OCI-M2 (cell line): ENCODE data around the gene MOCS3.

Experiments used
- DNase-seq: peaks from one replicate; lab custom pipeline; 2025; ENCODE audit not compliant: unreplicated experiment; lab: John Stamatoyannopoulos, UW

MOCS3 gene

DNA sequence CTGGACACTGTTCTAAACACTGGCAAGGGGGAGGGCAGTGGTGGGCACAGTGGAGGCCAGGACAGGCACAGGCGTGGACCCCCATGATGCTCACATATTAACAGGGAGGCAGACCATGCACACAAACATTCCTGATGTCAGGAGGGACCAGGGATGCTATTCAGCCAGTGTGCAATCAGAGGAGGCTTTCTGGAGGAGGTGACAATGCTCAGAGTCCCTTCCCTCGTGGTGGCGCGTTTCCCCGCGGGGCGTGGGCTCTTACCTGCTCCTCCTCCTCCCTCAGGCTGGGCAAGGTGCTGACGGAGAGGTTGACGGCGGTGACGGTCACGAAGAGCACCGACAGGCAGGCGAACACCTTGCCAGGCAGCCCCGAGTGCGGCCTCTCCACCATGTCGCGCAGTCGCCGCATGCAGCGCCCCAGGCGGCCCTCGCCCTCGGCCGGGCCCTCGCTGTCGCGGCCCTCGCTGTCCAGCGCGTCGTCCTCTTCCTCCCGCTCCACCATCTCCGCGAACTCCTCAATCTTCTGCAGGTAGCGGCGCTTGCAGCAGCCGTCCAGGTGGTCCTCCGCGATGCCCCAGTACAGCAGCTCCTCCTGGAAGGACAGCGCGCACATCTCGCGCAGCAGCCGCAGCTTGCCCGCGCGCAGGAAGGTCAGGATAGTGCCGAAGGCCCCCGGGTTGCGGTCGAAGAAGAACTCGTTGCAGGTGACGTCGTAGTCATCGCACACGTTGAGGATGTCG lies 50.9 kb downstream of the MOCS3 start:
- DNase-seq: no peak

DNA sequence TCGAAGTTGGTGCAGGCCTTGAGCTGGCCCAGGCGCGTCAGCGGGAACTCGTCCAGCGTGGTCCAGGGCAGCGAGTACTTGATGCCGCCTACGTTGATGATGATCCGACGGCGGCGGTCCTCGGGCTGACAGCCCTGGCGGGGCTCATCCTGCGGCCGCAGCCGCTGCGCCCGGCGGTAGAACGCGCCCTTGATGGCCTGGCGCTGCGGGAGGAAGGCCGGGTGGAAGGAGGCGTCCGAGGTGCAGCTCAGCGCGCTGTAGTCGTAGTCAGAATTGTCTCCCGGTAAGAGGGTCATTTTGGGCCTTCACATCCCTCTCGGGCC lies 51.4 kb downstream of the MOCS3 start:
- DNase-seq: no peak

DNA sequence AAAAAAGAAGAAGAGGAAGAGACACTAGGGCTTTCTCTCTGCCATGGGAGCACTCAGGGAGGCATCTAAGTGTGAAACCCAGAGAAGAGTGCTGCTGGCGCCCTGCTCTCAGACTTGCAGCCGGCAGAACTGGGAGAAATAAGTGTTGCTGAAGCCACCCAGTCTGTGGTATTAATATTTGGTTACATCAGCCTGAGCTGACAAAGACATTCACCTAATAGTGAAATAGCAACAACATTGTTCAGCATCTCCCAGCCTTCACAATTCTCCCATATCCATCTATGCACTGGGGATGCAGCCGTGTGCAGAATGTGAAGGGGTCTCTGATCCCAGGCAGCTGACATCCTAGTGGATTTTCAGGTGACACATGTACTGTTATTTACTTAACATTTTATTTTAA lies 52.3 kb downstream of the MOCS3 start:
- DNase-seq: no peak

DNA sequence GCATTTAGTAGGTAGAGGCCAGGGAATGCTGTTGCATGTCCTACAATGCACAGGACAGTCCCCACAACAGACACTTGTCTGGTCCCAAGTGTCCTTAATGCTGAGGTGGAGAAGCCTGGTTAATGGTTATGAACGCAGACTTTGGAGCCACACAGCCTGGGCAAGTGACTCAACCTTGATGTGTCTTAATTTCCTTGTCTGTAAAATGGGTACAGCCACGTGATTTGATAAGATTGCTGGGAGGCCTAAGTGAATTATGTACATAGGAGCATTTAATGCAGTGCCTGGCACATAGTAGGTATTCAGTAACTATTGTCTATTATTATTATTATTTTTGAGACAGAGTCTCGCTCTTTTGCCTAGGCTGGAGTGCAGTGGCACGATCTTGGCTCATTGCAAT lies 52.9 kb downstream of the MOCS3 start:
- no peak for DNase-seq

DNA sequence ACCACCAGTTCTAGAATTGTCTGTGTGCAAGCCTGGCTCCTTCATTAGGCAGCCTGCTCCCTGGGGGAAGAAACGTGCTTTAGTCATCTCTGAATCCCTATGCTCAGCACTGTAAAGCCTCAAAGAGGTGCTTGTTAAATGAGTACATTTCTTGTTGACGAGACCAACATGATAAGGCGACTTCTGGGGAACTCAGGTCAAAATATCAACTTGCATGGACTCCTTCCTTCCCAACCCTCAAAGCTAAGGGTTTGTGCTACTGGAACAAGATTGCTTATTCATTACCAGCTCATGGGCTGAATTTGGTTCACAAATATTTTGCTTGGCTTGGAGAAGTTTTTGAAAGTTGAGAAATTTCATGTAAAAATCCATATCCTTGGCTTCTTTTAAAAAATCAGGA lies 53.7 kb downstream of the MOCS3 start:
- no peak for DNase-seq
